ENCODE results near the gene DOK7.

DOK7 gene

DNA sequence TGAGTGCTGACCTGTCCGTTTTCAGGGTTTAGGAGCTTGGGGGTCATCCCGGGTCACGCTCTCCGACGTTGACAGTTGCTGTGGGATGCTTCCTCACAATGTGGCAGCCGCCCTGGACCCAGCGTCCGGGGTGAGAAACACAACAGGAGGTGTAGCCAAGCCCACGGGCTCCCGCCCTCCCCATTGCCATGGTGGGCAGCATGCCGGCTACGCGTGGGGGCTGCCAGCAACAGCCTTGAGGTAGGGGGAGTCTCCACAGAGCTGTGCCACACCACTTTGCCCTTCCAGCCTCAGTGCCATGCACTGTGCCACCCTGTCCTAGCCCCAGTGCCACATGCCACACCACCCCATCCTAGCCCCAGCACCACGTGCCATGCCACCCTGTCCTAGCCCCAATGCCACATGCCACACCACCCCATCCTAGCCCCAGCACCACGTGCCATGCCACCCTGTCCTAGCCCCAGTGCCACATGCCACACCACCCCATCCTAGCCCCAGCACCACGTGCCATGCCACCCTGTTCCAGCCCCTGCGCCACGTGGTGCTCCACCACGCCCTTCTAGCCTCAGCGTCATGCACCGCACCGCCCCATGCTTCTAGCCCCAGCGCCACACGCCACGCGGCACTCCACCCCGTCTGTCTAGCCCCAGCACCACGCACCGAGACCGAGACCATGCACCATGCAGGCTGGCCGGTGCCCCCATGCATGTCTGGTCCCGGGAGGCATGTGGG, 29.8 kb upstream of the DOK7 start:
- TF ChIP-seq, protein P1, sequence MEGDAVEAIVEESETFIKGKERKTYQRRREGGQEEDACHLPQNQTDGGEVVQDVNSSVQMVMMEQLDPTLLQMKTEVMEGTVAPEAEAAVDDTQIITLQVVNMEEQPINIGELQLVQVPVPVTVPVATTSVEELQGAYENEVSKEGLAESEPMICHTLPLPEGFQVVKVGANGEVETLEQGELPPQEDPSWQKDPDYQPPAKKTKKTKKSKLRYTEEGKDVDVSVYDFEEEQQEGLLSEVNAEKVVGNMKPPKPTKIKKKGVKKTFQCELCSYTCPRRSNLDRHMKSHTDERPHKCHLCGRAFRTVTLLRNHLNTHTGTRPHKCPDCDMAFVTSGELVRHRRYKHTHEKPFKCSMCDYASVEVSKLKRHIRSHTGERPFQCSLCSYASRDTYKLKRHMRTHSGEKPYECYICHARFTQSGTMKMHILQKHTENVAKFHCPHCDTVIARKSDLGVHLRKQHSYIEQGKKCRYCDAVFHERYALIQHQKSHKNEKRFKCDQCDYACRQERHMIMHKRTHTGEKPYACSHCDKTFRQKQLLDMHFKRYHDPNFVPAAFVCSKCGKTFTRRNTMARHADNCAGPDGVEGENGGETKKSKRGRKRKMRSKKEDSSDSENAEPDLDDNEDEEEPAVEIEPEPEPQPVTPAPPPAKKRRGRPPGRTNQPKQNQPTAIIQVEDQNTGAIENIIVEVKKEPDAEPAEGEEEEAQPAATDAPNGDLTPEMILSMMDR (IDR thresholded peaks at IDR 0.05; ENCODE audit: low read depth, low read length, missing control alignments), result no peak
- no peak overlapping the region for H3K4me3 ChIP-seq (ENCODE audit: low read depth, low read length)
- no peak for DNase-seq (ENCODE audit: low read depth)

DNA sequence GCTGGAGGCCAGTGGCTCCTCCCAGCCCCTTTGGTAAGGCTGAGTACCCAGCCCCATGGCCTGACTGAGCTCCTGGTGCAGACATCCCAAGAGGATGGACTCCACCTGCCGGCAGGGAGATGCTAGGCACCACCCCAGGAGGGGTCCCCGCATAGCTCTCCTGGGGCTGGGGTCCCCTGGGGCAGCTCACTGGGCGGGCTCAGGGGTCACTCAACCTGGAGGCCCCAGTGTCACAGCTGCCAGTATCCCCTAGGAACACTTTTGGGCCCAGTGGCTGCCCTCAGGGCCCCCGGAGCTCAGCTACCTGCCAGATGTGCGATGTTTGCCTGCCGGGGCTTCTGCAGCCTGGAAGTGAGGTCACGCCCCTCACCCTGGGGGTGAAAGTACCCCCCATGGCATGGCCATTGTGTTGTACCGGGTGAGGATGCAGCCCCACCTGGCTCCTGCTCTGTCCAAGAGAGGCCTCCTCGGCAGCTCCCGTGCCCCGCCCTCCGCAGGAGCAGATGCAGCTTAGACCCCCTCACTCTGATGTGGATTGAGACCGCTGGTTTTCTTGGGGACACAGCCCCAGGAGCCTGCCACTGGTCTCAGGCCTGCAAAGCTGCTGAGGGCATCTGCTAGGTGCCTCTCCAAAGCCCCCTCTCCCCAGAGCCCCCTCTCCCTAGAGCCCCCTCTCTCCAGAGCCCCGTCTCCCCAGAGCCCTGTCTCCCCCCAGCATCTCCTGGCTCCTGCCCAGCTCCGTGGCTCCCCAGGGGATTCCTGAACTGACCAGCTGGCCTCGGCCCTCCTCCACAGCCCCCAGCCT, 28.0 kb upstream of the DOK7 start:
- TF ChIP-seq, protein P1 (IDR thresholded peaks at IDR 0.05; ENCODE audit: low read depth, low read length, missing control alignments), result no peak
- no peak for DNase-seq (ENCODE audit: low read depth)
- H3K4me3 ChIP-seq (ENCODE audit: low read depth, low read length), result no peak overlapping the region

DNA sequence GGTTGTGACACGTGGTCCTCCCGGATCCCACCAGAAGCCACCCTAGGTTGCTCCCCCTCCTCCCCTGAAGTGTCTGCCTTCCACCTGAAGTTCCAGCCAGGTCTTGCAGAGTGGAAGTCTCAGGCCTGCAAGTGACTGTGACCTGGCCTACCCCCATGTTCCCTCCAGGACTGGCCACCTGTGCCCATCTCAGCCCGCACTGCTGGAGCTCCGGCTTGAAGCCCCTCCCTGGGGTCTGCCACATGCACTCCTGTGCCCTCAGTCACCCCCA, 27.5 kb upstream of the DOK7 start:
- TF ChIP-seq, protein P1 (IDR thresholded peaks at IDR 0.05; ENCODE audit: low read depth, low read length, missing control alignments), result no peak
- H3K4me3 ChIP-seq (ENCODE audit: low read depth, low read length), result no peak overlapping the region
- no peak for DNase-seq (ENCODE audit: low read depth)

DNA sequence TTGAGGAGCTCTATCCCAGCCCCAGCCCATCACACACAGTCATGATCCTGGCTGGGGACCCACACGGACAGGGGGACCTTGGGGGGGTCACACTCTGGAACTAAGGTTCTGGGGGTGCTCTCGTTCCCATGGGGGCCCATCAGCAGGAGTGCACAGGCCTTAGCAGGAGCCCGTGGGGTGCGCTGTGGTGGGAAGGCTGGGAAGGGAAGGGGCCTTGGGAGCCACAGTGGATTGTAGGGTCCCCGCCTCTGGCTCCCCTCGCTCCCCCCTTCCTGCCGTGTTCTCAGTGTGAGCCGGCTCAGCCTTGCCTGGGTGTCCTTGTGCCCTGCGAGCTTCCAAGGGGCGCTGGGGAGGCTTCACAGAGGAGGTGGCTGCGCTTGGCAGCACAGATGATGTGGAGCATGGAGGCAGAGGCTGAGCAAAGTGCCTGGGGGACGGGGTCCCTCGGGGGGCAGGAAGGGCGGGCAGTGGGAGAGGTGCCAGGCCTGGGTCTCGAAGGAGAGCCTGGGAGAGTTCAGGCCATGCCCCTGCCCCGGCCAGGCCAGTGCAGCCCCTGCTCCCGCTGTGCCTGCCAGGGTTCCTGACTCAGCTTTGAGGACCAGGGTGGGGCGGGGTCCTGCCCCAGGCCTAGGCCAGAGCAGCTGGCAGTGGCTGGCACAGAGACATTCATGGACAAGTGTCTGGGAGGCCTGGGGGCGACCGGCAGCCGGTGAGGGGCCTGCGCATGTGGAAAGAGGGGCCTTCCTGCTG, 26.9 kb upstream of the DOK7 start:
- TF ChIP-seq, protein P1 (IDR thresholded peaks at IDR 0.05; ENCODE audit: low read depth, low read length, missing control alignments), result no peak
- H3K4me3 ChIP-seq (ENCODE audit: low read depth, low read length), result no peak overlapping the region
- no peak for DNase-seq (ENCODE audit: low read depth)

DNA sequence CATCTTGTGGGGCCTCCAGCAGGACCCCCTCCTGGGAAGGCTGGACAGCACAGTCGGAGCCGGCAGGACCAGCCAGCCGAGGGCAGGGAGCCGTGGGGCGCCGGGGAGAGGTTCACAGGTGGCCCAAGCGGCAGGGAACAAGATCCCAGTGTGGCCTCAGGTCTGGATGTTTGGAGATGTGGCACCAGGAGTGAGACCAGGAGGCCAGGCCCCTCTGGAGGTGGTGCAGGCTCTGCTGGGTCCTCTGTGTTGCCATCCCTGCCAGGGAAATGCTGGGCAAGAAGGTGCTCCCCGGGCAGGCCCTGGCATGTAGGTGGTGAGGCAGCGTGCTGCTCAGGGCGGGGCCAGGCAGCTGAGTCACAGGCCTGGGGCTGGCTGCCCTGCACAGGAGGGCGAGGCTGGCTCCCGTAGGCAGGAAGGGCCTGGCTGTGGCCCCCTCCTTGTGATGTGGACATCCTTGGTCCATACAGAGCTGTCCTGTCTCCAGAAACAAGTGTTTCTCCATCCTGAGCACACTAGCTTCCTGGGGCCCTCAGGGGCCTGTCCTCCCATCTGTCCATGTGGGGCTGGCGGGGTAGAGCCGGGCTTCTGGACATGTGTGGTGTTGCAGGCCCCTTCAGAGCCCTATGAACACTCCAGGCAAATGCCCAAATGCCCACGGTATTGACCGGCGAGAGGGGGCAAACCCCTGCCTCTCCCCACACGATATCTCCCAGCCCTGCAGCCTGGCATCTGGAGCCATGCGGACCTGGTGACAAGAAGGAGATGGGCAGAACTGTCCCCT, 26.1 kb upstream of the DOK7 start:
- H3K4me3 ChIP-seq (ENCODE audit: low read depth, low read length), result no peak overlapping the region
- DNase-seq (ENCODE audit: low read depth), result no peak
- TF ChIP-seq, protein P1 (IDR thresholded peaks at IDR 0.05; ENCODE audit: low read depth, low read length, missing control alignments), result no peak

DNA sequence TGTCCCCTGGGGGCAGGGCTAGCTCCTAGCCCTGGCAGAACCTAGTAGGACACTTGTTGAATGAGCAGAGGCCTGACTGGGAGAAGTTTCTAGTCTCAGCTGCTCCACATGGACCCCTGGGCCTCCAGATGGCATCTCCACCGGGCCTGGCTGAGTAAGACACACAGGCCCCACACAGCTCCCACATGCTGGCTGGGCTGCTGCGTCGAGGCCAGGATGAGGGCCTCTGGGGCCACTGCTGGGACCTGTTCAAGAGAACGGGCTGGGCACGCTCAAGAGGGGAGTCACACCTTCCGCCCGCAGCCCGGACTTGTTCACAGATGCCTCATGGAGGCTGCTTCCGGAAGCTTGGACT, 25.5 kb upstream of the DOK7 start:
- H3K4me3 ChIP-seq (ENCODE audit: low read depth, low read length), result no peak overlapping the region
- DNase-seq (ENCODE audit: low read depth), result no peak
- TF ChIP-seq, protein P1 (IDR thresholded peaks at IDR 0.05; ENCODE audit: low read depth, low read length, missing control alignments), result no peak

All from GM12864 (cell line).